Fibroblast of lung (primary cell): ENCODE results near the gene LIF.

ENCODE experiments used
- EZH2 ChIP-seq: IDR thresholded peaks from 2 replicates; pipeline ENCODE4 v1.5.1; 2012; ENCODE audit warnings: low read length, control low read depth, mild to moderate bottlenecking; ENCODE audit errors: missing control alignments
- TF ChIP-seq, protein P1 (sequence below), 2 donors: IDR thresholded peaks in 1 of 2; conservative IDR thresholded peaks in 1 of 2; 1 replicate in 1 of 2; 2 replicates in 1 of 2; pipeline ENCODE4 v1.5.1; 2011 to 2012; ENCODE audit warnings: low read length in 2 of 2, control low read depth in 1 of 2, inconsistent platforms in 1 of 2, low read depth in 1 of 2, mild to moderate bottlenecking in 1 of 2

- TF ChIP-seq, protein P1, sequence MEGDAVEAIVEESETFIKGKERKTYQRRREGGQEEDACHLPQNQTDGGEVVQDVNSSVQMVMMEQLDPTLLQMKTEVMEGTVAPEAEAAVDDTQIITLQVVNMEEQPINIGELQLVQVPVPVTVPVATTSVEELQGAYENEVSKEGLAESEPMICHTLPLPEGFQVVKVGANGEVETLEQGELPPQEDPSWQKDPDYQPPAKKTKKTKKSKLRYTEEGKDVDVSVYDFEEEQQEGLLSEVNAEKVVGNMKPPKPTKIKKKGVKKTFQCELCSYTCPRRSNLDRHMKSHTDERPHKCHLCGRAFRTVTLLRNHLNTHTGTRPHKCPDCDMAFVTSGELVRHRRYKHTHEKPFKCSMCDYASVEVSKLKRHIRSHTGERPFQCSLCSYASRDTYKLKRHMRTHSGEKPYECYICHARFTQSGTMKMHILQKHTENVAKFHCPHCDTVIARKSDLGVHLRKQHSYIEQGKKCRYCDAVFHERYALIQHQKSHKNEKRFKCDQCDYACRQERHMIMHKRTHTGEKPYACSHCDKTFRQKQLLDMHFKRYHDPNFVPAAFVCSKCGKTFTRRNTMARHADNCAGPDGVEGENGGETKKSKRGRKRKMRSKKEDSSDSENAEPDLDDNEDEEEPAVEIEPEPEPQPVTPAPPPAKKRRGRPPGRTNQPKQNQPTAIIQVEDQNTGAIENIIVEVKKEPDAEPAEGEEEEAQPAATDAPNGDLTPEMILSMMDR (conservative IDR thresholded peaks at IDR 0.05 in 1 of 2, IDR thresholded peaks at IDR 0.05 in 1 of 2; ENCODE audit: low read depth in 1 of 2, low read length in 2 of 2) = no peak
- no peak for TF ChIP-seq EZH2
Observed at GRCh38 chr22:30221121-30221992, 25.2 kb downstream of the LIF start.
